Measurements from ENCODE around the gene ABCA8.

The ABCA8 gene

DNA sequence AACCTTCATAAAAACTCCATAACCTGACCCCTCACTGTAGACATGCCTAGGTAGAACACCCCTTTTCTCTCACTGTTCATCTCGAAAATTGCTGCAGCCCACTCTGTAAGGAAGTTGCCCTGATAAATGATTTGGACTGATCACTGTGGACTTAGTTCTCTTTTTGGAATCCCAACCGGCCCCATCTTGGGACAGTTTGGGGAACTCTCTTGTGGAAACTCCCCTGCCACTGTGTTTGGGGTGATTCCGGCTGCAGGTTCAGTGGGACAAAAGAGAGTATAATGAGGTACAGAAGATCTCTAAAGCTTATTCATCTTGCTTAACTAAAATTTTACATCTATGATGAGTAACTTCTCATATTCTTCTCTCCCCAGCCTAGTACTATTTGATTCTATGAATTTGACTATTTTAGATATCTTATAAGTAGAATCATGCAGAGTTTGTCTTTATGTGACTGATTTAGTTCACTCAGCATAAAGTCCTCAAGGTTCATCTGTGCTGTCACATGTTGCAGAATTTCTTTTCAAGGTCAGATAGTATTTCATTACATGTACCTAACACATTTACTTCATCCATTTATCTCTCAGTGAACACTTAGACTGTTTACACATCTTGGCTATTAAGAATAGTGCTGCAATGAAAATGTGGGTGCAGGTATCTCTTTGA lies 84.9 kb downstream of the ABCA8 start:
- H3K36me3 ChIP-seq, result no peaks in the 10 kb centered on the region
- TF ChIP-seq, protein P1, sequence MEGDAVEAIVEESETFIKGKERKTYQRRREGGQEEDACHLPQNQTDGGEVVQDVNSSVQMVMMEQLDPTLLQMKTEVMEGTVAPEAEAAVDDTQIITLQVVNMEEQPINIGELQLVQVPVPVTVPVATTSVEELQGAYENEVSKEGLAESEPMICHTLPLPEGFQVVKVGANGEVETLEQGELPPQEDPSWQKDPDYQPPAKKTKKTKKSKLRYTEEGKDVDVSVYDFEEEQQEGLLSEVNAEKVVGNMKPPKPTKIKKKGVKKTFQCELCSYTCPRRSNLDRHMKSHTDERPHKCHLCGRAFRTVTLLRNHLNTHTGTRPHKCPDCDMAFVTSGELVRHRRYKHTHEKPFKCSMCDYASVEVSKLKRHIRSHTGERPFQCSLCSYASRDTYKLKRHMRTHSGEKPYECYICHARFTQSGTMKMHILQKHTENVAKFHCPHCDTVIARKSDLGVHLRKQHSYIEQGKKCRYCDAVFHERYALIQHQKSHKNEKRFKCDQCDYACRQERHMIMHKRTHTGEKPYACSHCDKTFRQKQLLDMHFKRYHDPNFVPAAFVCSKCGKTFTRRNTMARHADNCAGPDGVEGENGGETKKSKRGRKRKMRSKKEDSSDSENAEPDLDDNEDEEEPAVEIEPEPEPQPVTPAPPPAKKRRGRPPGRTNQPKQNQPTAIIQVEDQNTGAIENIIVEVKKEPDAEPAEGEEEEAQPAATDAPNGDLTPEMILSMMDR (IDR thresholded peaks at IDR 0.05), result no peak
- no peaks in the 10 kb centered on the region for H3K4me1 ChIP-seq (ENCODE audit: control insufficient read depth in 1 of 2, insufficient read depth in 1 of 2, low read depth in 1 of 2, low read length in 1 of 2)
- no peak overlapping the region for H3K27ac ChIP-seq
- no peaks in the 10 kb centered on the region for H3K27me3 ChIP-seq
- H3K4me3 ChIP-seq (ENCODE audit: low read depth in 1 of 2, low read length in 1 of 2), result no peak overlapping the region
- no peaks in the 10 kb centered on the region for H3K9me3 ChIP-seq

DNA sequence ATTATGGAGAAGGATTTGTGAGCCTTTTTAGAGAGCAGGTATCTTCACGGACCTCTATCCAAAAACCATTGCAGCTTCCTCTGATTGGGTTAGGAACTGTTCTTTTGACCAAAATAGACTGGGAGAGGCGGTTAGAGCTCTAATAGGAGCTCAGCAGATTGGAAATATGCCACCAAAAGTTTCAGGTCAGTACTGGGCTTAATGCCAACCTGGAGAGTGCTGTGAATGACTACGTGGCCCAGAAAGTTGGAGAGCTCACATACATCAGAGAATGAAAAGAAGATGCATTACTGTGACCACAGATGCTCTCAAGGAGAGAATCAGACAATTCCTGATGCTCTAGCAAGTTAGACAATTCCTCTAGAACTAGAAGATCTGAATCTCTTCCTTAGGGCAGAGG lies 86.5 kb downstream of the ABCA8 start:
- Histone ChIP-seq H3K27ac (no peak overlapping the region), H3K9me3 (no peaks in the 10 kb centered on the region), H3K36me3 (no peaks in the 10 kb centered on the region), H3K27me3 (no peaks in the 10 kb centered on the region), H3K4me1 (ENCODE audit: control insufficient read depth in 1 of 2, insufficient read depth in 1 of 2, low read depth in 1 of 2, low read length in 1 of 2) (no peaks in the 10 kb centered on the region), H3K4me3 (ENCODE audit: low read depth in 1 of 2, low read length in 1 of 2) (no peak overlapping the region)
- TF ChIP-seq, protein P1 (IDR thresholded peaks at IDR 0.05), result no peak

DNA sequence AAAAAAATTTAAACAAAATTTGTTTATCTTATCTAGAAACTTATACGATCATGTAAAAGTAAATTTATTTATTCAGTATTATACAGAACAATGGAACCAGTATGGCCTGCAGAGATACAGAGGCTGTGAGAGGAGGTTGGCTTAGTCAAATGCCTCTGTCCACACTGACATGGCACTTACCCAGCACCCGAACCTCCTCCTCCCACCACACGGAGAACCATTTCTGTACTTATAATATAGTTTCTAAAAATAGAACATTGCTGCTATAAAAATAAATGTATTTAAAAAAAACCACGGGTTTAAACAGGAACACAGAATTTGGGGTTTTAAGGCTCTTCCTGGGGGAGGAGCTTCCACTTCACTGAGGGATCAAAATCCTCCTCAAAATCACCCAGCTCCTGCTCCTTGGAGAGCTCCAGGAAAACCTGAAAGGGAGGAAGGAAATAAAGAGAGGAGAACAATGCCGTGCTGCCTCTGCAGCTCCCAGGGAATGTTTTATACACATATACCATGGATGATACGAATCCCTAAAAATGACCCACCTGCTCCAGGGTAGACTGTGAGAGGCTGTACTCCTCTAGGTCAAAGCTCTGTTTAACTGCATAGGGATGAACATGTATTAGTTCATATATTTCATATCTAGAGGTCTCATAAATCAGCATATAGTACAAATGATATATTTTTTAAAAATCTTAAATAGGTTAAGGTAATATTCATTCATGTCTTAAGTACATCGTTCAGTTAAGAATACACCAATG lies 87.3 kb downstream of the ABCA8 start:
- no peak overlapping the region for H3K4me3 ChIP-seq (ENCODE audit: low read depth in 1 of 2, low read length in 1 of 2)
- TF ChIP-seq, protein P1 (IDR thresholded peaks at IDR 0.05), result no peak
- H3K4me1 ChIP-seq (ENCODE audit: control insufficient read depth in 1 of 2, insufficient read depth in 1 of 2, low read depth in 1 of 2, low read length in 1 of 2), result no peaks in the 10 kb centered on the region
- no peak overlapping the region for H3K27ac ChIP-seq
- H3K9me3 ChIP-seq, result no peaks in the 10 kb centered on the region
- no peaks in the 10 kb centered on the region for H3K36me3 ChIP-seq
- no peaks in the 10 kb centered on the region for H3K27me3 ChIP-seq

DNA sequence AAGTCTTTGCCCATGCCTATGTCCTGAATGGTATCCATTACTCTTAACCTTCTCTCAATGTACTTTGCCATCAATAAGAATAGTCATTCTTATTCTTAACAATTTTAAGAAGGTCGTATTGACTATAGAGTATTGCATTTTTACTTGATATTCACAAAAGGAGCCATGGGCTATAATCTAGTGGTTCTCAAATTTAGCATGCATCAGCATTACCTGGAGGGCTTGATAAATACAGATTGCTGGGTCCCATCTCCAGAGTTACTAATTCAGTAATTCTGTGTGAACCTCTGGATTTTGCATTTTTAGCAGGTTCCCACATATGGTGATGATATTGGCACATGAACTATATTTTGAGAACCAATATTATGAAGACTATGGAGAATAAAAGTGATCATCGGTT lies 89.6 kb downstream of the ABCA8 start:
- TF ChIP-seq, protein P1 (IDR thresholded peaks at IDR 0.05), result no peak
- H3K4me1 ChIP-seq (ENCODE audit: control insufficient read depth in 1 of 2, insufficient read depth in 1 of 2, low read depth in 1 of 2, low read length in 1 of 2), result no peaks in the 10 kb centered on the region
- H3K36me3 ChIP-seq, result no peaks in the 10 kb centered on the region
- H3K27ac ChIP-seq, result no peak overlapping the region
- no peaks in the 10 kb centered on the region for H3K27me3 ChIP-seq
- H3K4me3 ChIP-seq (ENCODE audit: low read depth in 1 of 2, low read length in 1 of 2), result no peak overlapping the region
- no peaks in the 10 kb centered on the region for H3K9me3 ChIP-seq

DNA sequence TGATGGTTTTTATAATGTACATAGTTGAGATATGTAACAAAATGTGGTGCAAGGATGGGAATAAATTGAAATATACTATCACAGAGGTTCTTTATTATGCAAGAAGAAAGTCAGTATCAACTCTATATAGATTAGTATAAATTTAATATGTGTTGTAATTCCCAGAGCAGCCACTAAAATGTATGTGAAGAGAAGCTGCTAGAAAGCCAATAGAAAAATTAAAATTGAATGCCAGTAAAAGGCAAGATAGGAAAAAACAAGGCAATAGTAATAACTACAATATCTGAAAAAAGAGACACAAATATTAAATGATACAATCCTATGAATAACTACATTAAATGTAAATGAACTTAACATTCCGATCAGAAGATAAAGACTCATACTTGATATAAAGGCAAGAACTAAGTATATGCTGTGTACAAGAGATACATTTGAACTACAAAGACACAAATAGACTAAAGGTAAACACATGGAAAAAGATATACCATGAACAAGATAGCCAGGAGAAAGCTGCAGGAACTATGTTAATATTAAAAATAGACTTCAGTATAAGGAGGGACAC lies 92.0 kb downstream of the ABCA8 start:
- Histone ChIP-seq H3K36me3 (no peaks in the 10 kb centered on the region), H3K4me3 (ENCODE audit: low read depth in 1 of 2, low read length in 1 of 2) (no peak overlapping the region), H3K9me3 (no peaks in the 10 kb centered on the region), H3K27me3 (no peaks in the 10 kb centered on the region), H3K4me1 (ENCODE audit: control insufficient read depth in 1 of 2, insufficient read depth in 1 of 2, low read depth in 1 of 2, low read length in 1 of 2) (no peaks in the 10 kb centered on the region), H3K27ac (no peak overlapping the region)
- TF ChIP-seq, protein P1 (IDR thresholded peaks at IDR 0.05), result no peak

All from neutrophil (primary cell).